Tibial artery (tissue), 4 donors: ENCODE data around the gene ASIC5.
"Not testable (repeated sequence)": the region's sequence is repeated elsewhere in the genome, so short reads cannot be mapped to it uniquely, and the experiment has no call there.

Experiments used
- DNase-seq, 2 donors: peaks; one replicate each; pipeline ENCODE4 v3.0.0-alpha.2; 2019
- H3K27ac ChIP-seq, 2 donors: fragments of 200-600 bp; sonication (generic) in 1 of 2; 1 replicate in 1 of 2; 2 replicates in 1 of 2; pipeline ENCODE4 v1.5.1; 2018 to 2019; ENCODE audit warnings: mild to moderate bottlenecking in 1 of 2
- H3K27me3 ChIP-seq, 2 donors: fragments of 200-600 bp; sonication (generic) in 1 of 2; one replicate each; pipeline versions ENCODE4 v1.5.1 to v1.6.0; 2016 to 2019
- H3K36me3 ChIP-seq, 3 donors: fragments of 200-600 bp; sonication (generic) in 2 of 3; one replicate each; pipeline ENCODE4 v1.5.1; 2016 to 2019; ENCODE audit warnings: mild to moderate bottlenecking in 2 of 3
- H3K4me1 ChIP-seq, 4 donors: fragments of 200-600 bp; sonication (generic) in 2 of 4; 1 replicate in 3 of 4; 2 replicates in 1 of 4; pipeline ENCODE4 v1.5.1; 2016 to 2019
- H3K4me3 ChIP-seq, 2 donors: fragments of 200-600 bp; sonication (generic) in 1 of 2; 1 replicate in 1 of 2; 2 replicates in 1 of 2; pipeline ENCODE4 v1.5.1; 2018 to 2019; ENCODE audit warnings: mild to moderate bottlenecking in 2 of 2
- H3K9me3 ChIP-seq, 3 donors: fragments of 200-600 bp; sonication (generic) in 1 of 3; one replicate each; pipeline ENCODE4 v1.5.1; 2016 to 2019
- CTCF ChIP-seq, 2 experiments: fragments of 200-600 bp in 1 of 2; fragments of 450-650 bp in 1 of 2; IDR thresholded peaks; one replicate each; pipeline ENCODE4 v1.5.1; 2017 to 2019; ENCODE audit warnings: antibody characterized with exemption in 2 of 2, mild to moderate bottlenecking in 1 of 2, moderate library complexity in 1 of 2
- intact Hi-C: fragments of 100-400 bp; cut with DNase I; formaldehyde crosslinking; loops from one replicate; pipeline ENCODE4 v1.15.0; 2023; ENCODE audit warnings: low total_unique reads

Gene ASIC5

DNA sequence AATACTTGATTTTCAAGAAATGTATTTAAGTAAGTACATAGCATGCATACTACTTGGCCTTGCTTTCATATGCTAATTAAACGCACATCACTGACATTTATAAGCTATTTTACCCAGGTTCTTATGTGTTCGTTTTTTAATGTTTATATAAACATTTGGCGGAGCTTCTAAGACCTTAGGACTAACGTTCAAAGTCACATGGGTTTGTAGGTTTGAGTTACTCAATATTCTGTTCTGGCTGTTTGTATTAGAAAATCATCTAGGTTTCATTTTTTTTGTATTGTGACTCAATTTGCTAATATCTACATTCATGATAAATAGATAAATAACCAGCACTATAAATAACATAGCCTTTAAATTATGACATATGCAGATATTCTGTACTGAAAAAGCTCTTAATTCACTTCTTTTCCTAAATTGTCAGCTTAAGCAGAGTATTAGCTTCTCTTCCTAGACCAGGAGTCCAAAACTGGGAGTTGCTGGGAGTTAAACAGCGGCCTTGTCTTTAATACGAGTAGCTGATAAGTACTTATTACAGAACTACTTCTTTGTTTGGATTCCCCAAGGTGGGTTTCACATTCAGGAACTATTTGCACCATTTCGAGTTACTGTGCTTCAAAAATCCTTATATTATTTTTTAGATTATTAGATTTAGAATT is 65.3 kb downstream of the ASIC5 start:
- intact Hi-C loops: no loop called here
- Histone ChIP-seq H3K27me3 (no peaks in the 10 kb centered on the region), H3K4me1 (peaks cover 0 to 41% (median 5%) of the 10 kb centered on the region in 4 donors), H3K9me3 (no peaks in the 10 kb centered on the region), H3K4me3 (no peak overlapping the region), H3K27ac (peak overlapping the region in 1 of 2 donors; percentile 65), H3K36me3 (no peaks in the 10 kb centered on the region)
- TF ChIP-seq CTCF (IDR thresholded peaks at IDR 0.05): no peak
- no peak for DNase-seq

DNA sequence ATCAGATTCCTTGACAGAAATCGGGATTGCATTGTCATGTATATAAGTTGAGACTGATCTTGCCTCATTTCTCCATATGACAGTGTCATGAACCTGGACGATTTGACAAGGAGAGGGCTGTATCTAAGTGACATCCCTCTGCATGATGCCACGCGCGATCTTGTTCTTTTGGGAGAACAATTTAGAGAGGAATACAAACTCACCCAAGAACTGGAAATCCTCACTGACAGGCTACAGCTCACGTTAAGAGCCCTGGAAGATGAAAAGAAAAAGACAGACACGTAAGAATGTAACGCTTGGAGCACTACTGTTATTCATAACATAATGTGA is 66.3 kb downstream of the ASIC5 start:
- Histone ChIP-seq H3K27ac (peak overlapping the region; percentile 54 to 65), H3K9me3 (no peaks in the 10 kb centered on the region), H3K4me1 (peaks cover 0 to 30% (median 1%) of the 10 kb centered on the region in 4 donors), H3K27me3 (no peaks in the 10 kb centered on the region), H3K4me3 (no peak overlapping the region), H3K36me3 (peaks cover 0 to under 1% (median 0%) of the 10 kb centered on the region in 3 donors)
- no peak for TF ChIP-seq CTCF (IDR thresholded peaks at IDR 0.05)
- intact Hi-C loops: no loop called here
- no peak for DNase-seq

- no peak for TF ChIP-seq CTCF (IDR thresholded peaks at IDR 0.05)
- intact Hi-C loops: no loop called here
- Histone ChIP-seq H3K4me1 (peaks cover 0 to 26% (median 0%) of the 10 kb centered on the region in 4 donors), H3K4me3 (no peak overlapping the region), H3K9me3 (no peaks in the 10 kb centered on the region), H3K36me3 (peaks cover 0 to 6% (median 0%) of the 10 kb centered on the region in 3 donors), H3K27me3 (no peaks in the 10 kb centered on the region), H3K27ac (peak overlapping the region; percentile 54 to 65)
- no peak for DNase-seq
Observed at GRCh38 chr4:155799116-155799793, 66.8 kb downstream of the ASIC5 start.

GRCh38 chr4:155797581-155797980 is 68.5 kb downstream of the ASIC5 start:
- intact Hi-C loops, H3K27me3 ChIP-seq, H3K4me3 ChIP-seq, DNase-seq, H3K27ac ChIP-seq, H3K9me3 ChIP-seq: not testable (repeated sequence)
- Histone ChIP-seq H3K36me3 (peaks cover 0 to 12% (median 5%) of the 10 kb centered on the region in 3 donors), H3K4me1 (peaks cover 0 to 26% (median 0%) of the 10 kb centered on the region in 4 donors)

- Histone ChIP-seq H3K4me3 (no peak overlapping the region), H3K9me3 (no peaks in the 10 kb centered on the region), H3K27ac (no peak overlapping the region), H3K36me3 (peaks cover 3 to 12% (median 5%) of the 10 kb centered on the region in 3 donors), H3K27me3 (no peaks in the 10 kb centered on the region), H3K4me1 (peaks cover 0 to 26% (median 0%) of the 10 kb centered on the region in 4 donors)
- no peak for DNase-seq
- intact Hi-C loops: no loop called here
- TF ChIP-seq CTCF (IDR thresholded peaks at IDR 0.05): peak; percentile 15 to 24
Observed at GRCh38 chr4:155795991-155796390, 70.1 kb downstream of the ASIC5 start.

DNA sequence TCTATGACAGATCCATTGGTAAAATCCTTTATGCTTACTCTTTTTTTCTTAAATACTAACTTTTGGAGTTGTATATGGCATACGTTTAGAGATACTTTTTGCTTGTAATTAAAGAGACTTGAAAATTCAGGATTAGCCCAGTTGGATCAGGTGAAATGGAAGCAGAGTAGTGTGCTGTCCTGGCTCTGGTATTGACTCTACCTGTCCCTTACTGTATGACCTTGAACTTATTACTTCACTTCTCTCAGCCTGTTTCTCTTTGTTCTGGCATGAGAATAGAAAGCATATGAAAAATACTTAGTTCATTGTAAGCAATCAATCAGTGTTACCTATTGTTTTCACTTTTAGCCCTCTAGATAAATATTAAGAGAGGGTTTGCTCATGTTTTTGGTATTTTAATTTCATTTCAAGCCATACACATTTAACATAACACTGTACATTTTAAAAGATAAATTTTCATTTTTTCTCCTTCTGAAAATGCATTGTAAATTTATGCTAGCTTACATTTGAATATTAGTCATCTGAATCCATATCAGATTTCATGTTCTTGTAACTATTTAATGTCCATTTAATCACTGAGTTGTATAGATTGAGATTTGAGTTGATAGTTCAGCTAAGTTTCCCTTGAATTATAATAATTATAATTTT is 71.4 kb downstream of the ASIC5 start:
- Histone ChIP-seq H3K27me3 (no peaks in the 10 kb centered on the region), H3K4me3 (no peak overlapping the region), H3K27ac (no peak overlapping the region), H3K36me3 (peaks cover 5 to 12% (median 7%) of the 10 kb centered on the region in 3 donors), H3K9me3 (no peaks in the 10 kb centered on the region), H3K4me1 (peaks cover 0 to 20% (median 3%) of the 10 kb centered on the region in 4 donors)
- intact Hi-C loops: no loop called here
- no peak for TF ChIP-seq CTCF (IDR thresholded peaks at IDR 0.05)
- no peak for DNase-seq
